Measurements from ENCODE around the gene CFHR3. TPM values are rescaled to one million over a fixed set of nuclear protein-coding genes. Genes with fewer than 3 reads are reported as not detected.
"Not testable (repeated sequence)": the region's sequence is repeated elsewhere in the genome, so short reads cannot be mapped to it uniquely, and the experiment has no call there.

Gene CFHR3
- total RNA-seq, 1 experiment from 2014 or later = not detected

- H4K20me1 ChIP-seq (ENCODE audit: low read length); BruUV-seq (replicated peaks); ATAC-seq; H3K79me2 ChIP-seq (ENCODE audit: low read length); H3F3A ChIP-seq (ENCODE audit: low read length, unreplicated experiment); intact Hi-C loops (cut with micrococcal nuclease); POLR2A ChIA-PET (ENCODE audit: unreplicated experiment); CTCF ChIA-PET; H3K4me2 ChIP-seq (ENCODE audit: low read length); H3K36me3 ChIP-seq (ENCODE audit: low read depth, low read length); H3K9ac ChIP-seq (ENCODE audit: low read length); H3K9me3 ChIP-seq (ENCODE audit: low read length); DNase-seq; H3K9me2 ChIP-seq (replicated peaks; ENCODE audit: low read length); H3K27me3 ChIP-seq (ENCODE audit: low read length); H3K4me3 ChIP-seq (ENCODE audit: low read length); H3K4me1 ChIP-seq (ENCODE audit: insufficient read depth, low read length); H2AFZ ChIP-seq (ENCODE audit: low read length); H3K27ac ChIP-seq (ENCODE audit: low read length): not testable (repeated sequence)
Measured at GRCh38 chr1:196769823-196770222, 4.8 kb upstream of the CFHR3 start.

- no peaks in the 10 kb centered on the region for H3K9me2 ChIP-seq (replicated peaks; ENCODE audit: low read length)
- no peak for ATAC-seq
- H3K27me3 ChIP-seq (ENCODE audit: low read length) = no peaks in the 10 kb centered on the region
- H3K9ac ChIP-seq (ENCODE audit: low read length) = no peak overlapping the region
- H2AFZ ChIP-seq (ENCODE audit: low read length) = no peak overlapping the region
- ChIA-PET POLR2A (ENCODE audit: unreplicated experiment) (no interaction called here), CTCF (no interaction called here)
- no peak overlapping the region for H3K27ac ChIP-seq (ENCODE audit: low read length)
- BruUV-seq (replicated peaks) = no TSS peak
- TF ChIP-seq EZH2phosphoT487 (IDR thresholded peaks at IDR 0.05; ENCODE audit: borderline replicate concordance, low read length) (no peak), EZH2 (IDR thresholded peaks at IDR 0.05; ENCODE audit: low read length, unreplicated experiment) (no peak), CTCF (conservative IDR thresholded peaks at IDR 0.05; ENCODE audit: low read depth, low read length) (no peak)
- intact Hi-C loops (cut with micrococcal nuclease) = no loop called here
- H3K4me2 ChIP-seq (ENCODE audit: low read length) = no peak overlapping the region
- H3K36me3 ChIP-seq (ENCODE audit: low read depth, low read length) = no peaks in the 10 kb centered on the region
- H3K9me3 ChIP-seq (ENCODE audit: low read length) = no peaks in the 10 kb centered on the region
- no peaks in the 10 kb centered on the region for H3K4me1 ChIP-seq (ENCODE audit: insufficient read depth, low read length)
- H3K4me3 ChIP-seq (ENCODE audit: low read length) = no peak overlapping the region
- H4K20me1 ChIP-seq (ENCODE audit: low read length) = no peaks in the 10 kb centered on the region
- H3F3A ChIP-seq (ENCODE audit: low read length, unreplicated experiment) = no peaks in the 10 kb centered on the region
- DNase-seq = no peak
- H3K79me2 ChIP-seq (ENCODE audit: low read length) = no peaks in the 10 kb centered on the region
Measured at GRCh38 chr1:196773713-196774112, 927 bp upstream of the CFHR3 start.

GRCh38 chr1:196774175-196774574 lies 465 bp upstream of the CFHR3 start:
- ATAC-seq (no peak), DNase-seq (no peak)
- H3K9ac ChIP-seq (ENCODE audit: low read length) = no peak overlapping the region
- H3K36me3 ChIP-seq (ENCODE audit: low read depth, low read length) = no peaks in the 10 kb centered on the region
- no peak for TF ChIP-seq EZH2phosphoT487 (IDR thresholded peaks at IDR 0.05; ENCODE audit: borderline replicate concordance, low read length)
- no peak for TF ChIP-seq EZH2 (IDR thresholded peaks at IDR 0.05; ENCODE audit: low read length, unreplicated experiment)
- TF ChIP-seq CTCF (conservative IDR thresholded peaks at IDR 0.05; ENCODE audit: low read depth, low read length) = no peak
- H4K20me1 ChIP-seq (ENCODE audit: low read length) = no peaks in the 10 kb centered on the region
- no peak overlapping the region for H2AFZ ChIP-seq (ENCODE audit: low read length)
- no peaks in the 10 kb centered on the region for H3K27me3 ChIP-seq (ENCODE audit: low read length)
- ChIA-PET CTCF (no interaction called here), POLR2A (ENCODE audit: unreplicated experiment) (no interaction called here)
- no peak overlapping the region for H3K27ac ChIP-seq (ENCODE audit: low read length)
- no peaks in the 10 kb centered on the region for H3F3A ChIP-seq (ENCODE audit: low read length, unreplicated experiment)
- intact Hi-C loops (cut with micrococcal nuclease) = no loop called here
- no peaks in the 10 kb centered on the region for H3K9me2 ChIP-seq (replicated peaks; ENCODE audit: low read length)
- BruUV-seq (replicated peaks) = no TSS peak
- H3K4me2 ChIP-seq (ENCODE audit: low read length) = no peak overlapping the region
- H3K9me3 ChIP-seq (ENCODE audit: low read length) = no peaks in the 10 kb centered on the region
- no peaks in the 10 kb centered on the region for H3K79me2 ChIP-seq (ENCODE audit: low read length)
- H3K4me3 ChIP-seq (ENCODE audit: low read length) = no peak overlapping the region
- no peaks in the 10 kb centered on the region for H3K4me1 ChIP-seq (ENCODE audit: insufficient read depth, low read length)
